ENCODE data around the gene VPS4B. TPM values are rescaled to one million over a fixed set of nuclear protein-coding genes. Genes with fewer than 3 reads are reported as not detected.
A peak's percentile ranks its signal among the peaks of the same experiment; 100 is the strongest.

Gene VPS4B
- total RNA-seq, 1 experiment from 2014 or later = 59.7 TPM

- H3K9me2 ChIP-seq (ENCODE audit: insufficient read depth) = no peaks in the 10 kb centered on the region
- peaks cover 12% of the 10 kb centered on the region; the same call in 1 of the 2 replicates for H3F3A ChIP-seq (ENCODE audit: insufficient read depth, low read depth)
- intact Hi-C loops (cut with micrococcal nuclease; ENCODE audit: unreplicated experiment) = loop anchor here (1.0 to 10.0 kb wide), 3 partner anchors 55 to 477 kb away; partner anchors contain the start of gene VPS4B
- peaks cover 20% of the 10 kb centered on the region for H3K4me1 ChIP-seq (replicated peaks; ENCODE audit: insufficient read depth)
- peaks cover 10% of the 10 kb centered on the region; the same call in 1 of the 2 replicates for H3K36me3 ChIP-seq (ENCODE audit: low read depth)
- peak within 1 kb of the TSS; percentile 71 for H3K27ac ChIP-seq
- peaks cover 35% of the 10 kb centered on the region for H3K79me2 ChIP-seq (ENCODE audit: low read depth)
- no peaks in the 10 kb centered on the region for H3K27me3 ChIP-seq (ENCODE audit: insufficient read depth, low read depth)
- BruUV-seq (replicated peaks) = TSS peak; percentile 77
- TF ChIP-seq EZH2 (IDR thresholded peaks at IDR 0.05; ENCODE audit: low read depth) = no peak
- TF ChIP-seq CTCF (conservative IDR thresholded peaks at IDR 0.05) = no peak
- CTCF ChIA-PET = no interaction called here
- H3K9me3 ChIP-seq (ENCODE audit: insufficient read depth, low read depth) = no peaks in the 10 kb centered on the region; the same call in 1 of the 2 replicates
- H3K4me2 ChIP-seq = peak within 1 kb of the TSS; percentile 98
- H3K4me3 ChIP-seq = peak within 1 kb of the TSS; percentile 99
- POLR2A ChIA-PET (ENCODE audit: unreplicated experiment) = interaction anchor here (0.6 to 0.7 kb wide), 4 partner anchors 60 to 350 kb away, joined by 3 to 8 read pairs (median 4); no protein-coding TSS in a partner anchor
- H4K20me1 ChIP-seq (ENCODE audit: insufficient read depth) = peaks cover 10% of the 10 kb centered on the region
- peak within 1 kb of the TSS; percentile 95 for H2AFZ ChIP-seq
- peak; percentile 94 to 95 for DNase-seq
Measured at GRCh38 chr18:63367053-63367953, 55.0 kb downstream of the VPS4B start, which contains the start of gene KDSR. KDSR (minus strand) TSS chr18:63367206; CDS start chr18:63367118, 88 bp downstream.

- Histone ChIP-seq H4K20me1 (ENCODE audit: insufficient read depth) (peaks cover 10% of the 10 kb centered on the region), H3K27me3 (ENCODE audit: insufficient read depth, low read depth) (no peaks in the 10 kb centered on the region), H3K4me1 (replicated peaks; ENCODE audit: insufficient read depth) (peaks cover 20% of the 10 kb centered on the region), H3K79me2 (ENCODE audit: low read depth) (peaks cover 35% of the 10 kb centered on the region), H3K4me3 (peak overlapping the region; percentile 99), H3K27ac (peak overlapping the region; percentile 71), H3K9me3 (ENCODE audit: insufficient read depth, low read depth) (no peaks in the 10 kb centered on the region; the same call in 1 of the 2 replicates), H3K4me2 (peak overlapping the region; percentile 98), H3K9me2 (ENCODE audit: insufficient read depth) (no peaks in the 10 kb centered on the region), H2AFZ (peak overlapping the region; percentile 91), H3K36me3 (ENCODE audit: low read depth) (peaks cover 18% of the 10 kb centered on the region; the same call in 1 of the 2 replicates), H3F3A (ENCODE audit: insufficient read depth, low read depth) (peaks cover 12% of the 10 kb centered on the region; the same call in 1 of the 2 replicates)
- intact Hi-C loops (cut with micrococcal nuclease; ENCODE audit: unreplicated experiment) = loop anchor here (1.0 to 10.0 kb wide), 3 partner anchors 56 to 478 kb away; partner anchors contain the start of gene VPS4B
- no peak for TF ChIP-seq CTCF (conservative IDR thresholded peaks at IDR 0.05)
- no peak for TF ChIP-seq EZH2 (IDR thresholded peaks at IDR 0.05; ENCODE audit: low read depth)
- ChIA-PET POLR2A (ENCODE audit: unreplicated experiment) (interaction anchor here (0.6 to 1.0 kb wide), 3 partner anchors 55 to 604 kb away, joined by 3 to 12 read pairs (median 4); partner anchors contain the start of genes SERPINB8 and VPS4B), CTCF (interaction anchor here (0.6 kb wide), 1 partner anchor 73 kb away, joined by 4 read pairs; no protein-coding TSS in a partner anchor)
- peak; percentile 43 to 78 for DNase-seq
- BruUV-seq (replicated peaks) = TSS peak; percentile 55
Measured at GRCh38 chr18:63366213-63367052, 55.8 kb downstream of the VPS4B start.

All from PC-9 (cell line).